GM12878 (cell line): ENCODE data around the gene EEF1AKMT2. TPM values are rescaled to one million over a fixed set of nuclear protein-coding genes. Genes with fewer than 3 reads are reported as not detected.

Source experiments
- ATAC-seq: fragments of 200-7000 bp; cut with Tn5 transposase; 3 replicates; pipeline ENCODE4 v1.9.1; 2020; ENCODE audit warnings: mild to moderate bottlenecking, moderate library complexity
- BruUV-seq: library from RNA; stranded (reverse); fragments of 400-500 nt; replicated peaks from 2 replicates; lab custom pipeline; 2021; lab: Mats Ljungman, UMichigan
- CTCF ChIA-PET: fragments of 300-600 bp; sonication (Branson Sonifier 250); formaldehyde crosslinking; extraction: SDS; loops from one replicate; lab custom pipeline; 2021; ENCODE audit warnings: inconsistent platforms; lab: Yijun Ruan, JAX
- POLR2A ChIA-PET: fragments of 350-600 bp; formaldehyde crosslinking; extraction: SDS; loops from one replicate; lab custom pipeline; 2021; ENCODE audit warnings: inconsistent platforms; lab: Charles Lee
- RAD21 ChIA-PET: fragments of 300-600 bp; sonication (Branson Sonifier 250); formaldehyde crosslinking; loops from one replicate; lab custom pipeline; 2023; ENCODE audit warnings: antibody characterized with exemption; ENCODE audit not compliant: unreplicated experiment; lab: Charles Lee
- SMC1A ChIA-PET: fragments of 300-600 bp; sonication (Branson Sonifier 250); formaldehyde crosslinking; loops from one replicate; lab custom pipeline; 2023; ENCODE audit not compliant: unreplicated experiment, uncharacterized antibody; lab: Charles Lee
- DNase-seq: peaks from one replicate; pipeline ENCODE4 v3.0.0-alpha.2; 2011; ENCODE audit warnings: low read depth, low spot score
- FAIRE-seq: peaks from 3 replicates; lab custom pipeline; 2011; peaks lifted over from hg19 to GRCh38; lab: Jason Lieb, UNC
- H2AFZ ChIP-seq: 2 replicates; pipeline ENCODE4 v1.6.0; 2011; ENCODE audit warnings: low read depth, low read length, control low read depth; ENCODE audit not compliant: control insufficient read depth
- H3K27ac ChIP-seq: 2 replicates; pipeline ENCODE4 v1.5.1; 2011; ENCODE audit warnings: control low read depth; ENCODE audit not compliant: control insufficient read depth, insufficient read depth
- H3K27me3 ChIP-seq, 2 experiments: replicated peaks in 1 of 2; 2 replicates each; pipeline versions ENCODE4 v1.6.0 to v1.6.1; 2011; ENCODE audit warnings: low read length in 1 of 2; ENCODE audit not compliant: control insufficient read depth in 2 of 2, insufficient read depth in 2 of 2
- H3K36me3 ChIP-seq, 2 experiments: 2 replicates each; pipeline ENCODE4 v1.5.1; 2011; ENCODE audit warnings: low read length in 1 of 2; ENCODE audit not compliant: control insufficient read depth in 2 of 2, insufficient read depth in 2 of 2
- H3K4me1 ChIP-seq: 2 replicates; pipeline ENCODE4 v1.6.1; 2011; ENCODE audit warnings: mild to moderate bottlenecking, low read length, moderate library complexity, mixed read lengths; ENCODE audit not compliant: control insufficient read depth, insufficient read depth
- H3K4me2 ChIP-seq: 2 replicates; pipeline ENCODE4 v1.6.0; 2011; ENCODE audit warnings: control low read depth; ENCODE audit not compliant: control insufficient read depth, insufficient read depth
- H3K4me3 ChIP-seq: fragments of 200-600 bp; sonication (generic); 2 replicates; pipeline ENCODE4 v1.5.1; 2016
- H3K79me2 ChIP-seq: 2 replicates; pipeline ENCODE4 v1.6.0; 2011; ENCODE audit warnings: low read length; ENCODE audit not compliant: control insufficient read depth, insufficient read depth
- H3K9ac ChIP-seq: 2 replicates; pipeline ENCODE4 v1.8.0; 2011; ENCODE audit warnings: low read length, control low read depth, mixed read lengths; ENCODE audit not compliant: control insufficient read depth, insufficient read depth
- H3K9me3 ChIP-seq: replicated peaks from 3 replicates; pipeline ENCODE4 v1.5.1; 2011; ENCODE audit warnings: mild to moderate bottlenecking, low read length; ENCODE audit not compliant: control insufficient read depth, insufficient read depth
- H4K20me1 ChIP-seq: 2 replicates; pipeline ENCODE4 v1.6.0; 2011; ENCODE audit not compliant: control insufficient read depth, insufficient read depth
- HDAC6 ChIP-seq: fragments of 200-600 bp; sonication (generic); IDR thresholded peaks from one replicate; pipeline ENCODE4 v1.8.0; 2017; ENCODE audit warnings: antibody characterized with exemption; ENCODE audit not compliant: unreplicated experiment
- IKZF1 ChIP-seq: fragments of 450-650 bp; conservative IDR thresholded peaks from 2 replicates; pipeline ENCODE4 v1.6.1; 2017; ENCODE audit warnings: antibody characterized with exemption, mild to moderate bottlenecking
- IKZF2 ChIP-seq, 2 experiments: fragments of 450-650 bp; IDR thresholded peaks; 2 replicates each; pipeline ENCODE4 v1.6.1; 2017; ENCODE audit warnings: mild to moderate bottlenecking in 2 of 2, moderate library complexity in 2 of 2
- SP1 ChIP-seq: IDR thresholded peaks from one replicate; pipeline ENCODE4 v1.6.1; 2011; ENCODE audit warnings: low read depth, low read length
- SPI1 ChIP-seq: IDR thresholded peaks from 2 replicates; pipeline ENCODE4 v1.6.1; 2011; ENCODE audit warnings: low read depth, mild to moderate bottlenecking, low read length, moderate library complexity, borderline replicate concordance; ENCODE audit not compliant: insufficient read depth
- WGBS: methylation state at CpG from one replicate; pipeline ENCODE4 v1.1.6; 2016; ENCODE audit warnings: low lambda C conversion rate; ENCODE audit not compliant: insufficient replicate concordance, insufficient coverage; ENCODE audit errors: missing lambda C conversion rate; 5-methylcytosine and 5-hydroxymethylcytosine counted together
- in situ Hi-C: fragments of 300-500 bp; cut with MboI; formaldehyde crosslinking; loops from 9 replicates; pipeline ENCODE4 v1.14.3; 2018; ENCODE audit warnings: mixed read lengths
- intact Hi-C: fragments of 100-400 bp; cut with micrococcal nuclease; formaldehyde crosslinking; loops from one replicate; pipeline ENCODE4 v1.14.2; 2022; ENCODE audit not compliant: unreplicated experiment
- polyA plus RNA-seq, 11 experiments: library from polyadenylated mRNA; depleted of rRNA in 4 of 11; unstranded in 6 of 11; stranded (reverse) in 5 of 11; fragments of >200 nt; fragmentation: Nextera tagmentation in 4 of 11; fragmentation: Illumina TruSeq in 1 of 11; extraction: Ambion mirVana in 4 of 11; extraction: Trizol in 1 of 11; gene quantifications; 1 replicate in 1 of 11; 2 replicates in 10 of 11; pipeline versions ENCODE4 v1.2.1 to v1.2.3, GENCODE V29; 2011 to 2016; ENCODE audit warnings: inconsistent platforms in 2 of 11, missing spikeins in 2 of 11, low read depth in 1 of 11
- total RNA-seq, 4 experiments: library from RNA; depleted of rRNA in 3 of 4; stranded (reverse); fragments of >200 nt in 3 of 4; fragmentation: Illumina TruSeq in 1 of 4; extraction: Trizol in 1 of 4; gene quantifications; 2 replicates each; pipeline versions ENCODE4 v1.2.1 to v1.2.3, GENCODE V29; 2013 to 2021

EEF1AKMT2 gene
- total and polyA plus RNA-seq, 10 of the 15 experiments (the other 5 are each of a cell fraction or from before 2014, with no cell fraction given): 9.1 to 29.3 (median 23.6) TPM

- TF ChIP-seq SP1 (no peak), IKZF2 (IDR thresholded peaks at IDR 0.05) (peak; percentile 81 to 88; a peak in 3 of 4 replicates), IKZF1 (peak; percentile 82)
Measured at GRCh38 chr10:124722798-124723783, 68.6 kb downstream of the EEF1AKMT2 start (continued).

- DNase-seq: no peak
- RAD21 ChIA-PET: interaction anchor here (1.2 to 15.5 kb wide), 6 partner anchors 12 to 107 kb away, joined by 3 to 360 read pairs (median 151); no protein-coding TSS in a partner anchor
Measured at GRCh38 chr10:124721330-124722045, 70.2 kb downstream of the EEF1AKMT2 start.

More at GRCh38 chr10:124721330-124722045, 70.2 kb downstream of the EEF1AKMT2 start:
- Histone ChIP-seq H4K20me1 (no peaks in the 10 kb centered on the region), H3K9me3 (no peaks in the 10 kb centered on the region), H3K4me1 (peaks cover 80% of the 10 kb centered on the region), H3K79me2 (peaks cover 41% of the 10 kb centered on the region), H3K27me3 (no peaks in the 10 kb centered on the region), H3K9ac (peak overlapping the region; percentile 3; the same call in 1 of the 2 replicates), H2AFZ (peak overlapping the region; percentile 38; the same call in 1 of the 2 replicates), H3K4me2 (peak overlapping the region; percentile 44), H3K27ac (peak overlapping the region; percentile 28; the same call in 1 of the 2 replicates), H3K4me3 (peak overlapping the region; percentile 9; the same call in 1 of the 2 replicates), H3K36me3 (peaks cover 0 to 7% of the 10 kb centered on the region in 2 experiments; a peak in 2 of 4 replicates)
- ATAC-seq (no peak), FAIRE-seq (no peak)
- WGBS: 32% methylated on average over 16 of the region's 16 CpGs
- no peak for TF ChIP-seq HDAC6
- 0 out of 2 replicates have a peak, but pooled peaks have one; percentile 17 for TF ChIP-seq SPI1
- in situ Hi-C loops: loop anchor here (10.0 kb wide), 1 partner anchor 1327 kb away; no protein-coding TSS in a partner anchor
- POLR2A ChIA-PET: interaction anchor here (1.0 to 12.9 kb wide), 4 partner anchors 15 to 34 kb away, joined by 3 to 139 read pairs (median 68); no protein-coding TSS in a partner anchor
- intact Hi-C loops: no loop called here
- SMC1A ChIA-PET: interaction anchor here (1.2 to 21.7 kb wide), 7 partner anchors 11 to 47 kb away, joined by 3 to 351 read pairs (median 56); no protein-coding TSS in a partner anchor
- BruUV-seq: no TSS peak
- CTCF ChIA-PET: interaction anchor here (1.1 to 21.9 kb wide), 6 partner anchors 11 to 72 kb away, joined by 5 to 319 read pairs (median 37); no protein-coding TSS in a partner anchor
